Smooth muscle cell (in vitro differentiated cells): ENCODE data around the gene FBXL5. TPM values are rescaled to one million over a fixed set of nuclear protein-coding genes. Genes with fewer than 3 reads are reported as not detected.

Source experiments
- DNase-seq: peaks from one replicate; lab custom pipeline; 2025; ENCODE audit not compliant: unreplicated experiment; lab: John Stamatoyannopoulos, UW
- H2AFZ ChIP-seq: fragments of 200-600 bp; sonication (generic); 2 replicates; pipeline ENCODE4 v1.6.0; 2016; ENCODE audit warnings: antibody characterized with exemption, low read depth, mild to moderate bottlenecking
- H3F3A ChIP-seq: fragments of 200-600 bp; sonication (generic); 2 replicates; pipeline ENCODE4 v1.6.0; 2017; ENCODE audit warnings: antibody characterized with exemption, low read depth
- H3K27ac ChIP-seq: fragments of 200-600 bp; sonication (generic); 2 replicates; pipeline ENCODE4 v1.5.1; 2016; ENCODE audit warnings: low read depth, mild to moderate bottlenecking
- H3K27me3 ChIP-seq: fragments of 200-600 bp; sonication (generic); 2 replicates; pipeline ENCODE4 v1.6.1; 2016; ENCODE audit warnings: low read depth, mild to moderate bottlenecking
- H3K36me3 ChIP-seq: fragments of 200-600 bp; sonication (generic); 2 replicates; pipeline ENCODE4 v1.5.1; 2016; ENCODE audit warnings: low read depth
- H3K4me1 ChIP-seq: fragments of 200-600 bp; sonication (generic); 2 replicates; pipeline ENCODE4 v1.5.1; 2016; ENCODE audit warnings: low read depth
- H3K4me2 ChIP-seq: fragments of 200-600 bp; sonication (generic); 2 replicates; pipeline ENCODE4 v1.6.0; 2016; ENCODE audit warnings: mild to moderate bottlenecking
- H3K4me3 ChIP-seq: fragments of 200-600 bp; sonication (generic); 2 replicates; pipeline ENCODE4 v1.5.1; 2016; ENCODE audit warnings: mild to moderate bottlenecking
- H3K79me2 ChIP-seq: fragments of 200-600 bp; sonication (generic); 2 replicates; pipeline ENCODE4 v1.6.0; 2016; ENCODE audit warnings: low read depth, mild to moderate bottlenecking
- H3K9ac ChIP-seq: fragments of 200-600 bp; sonication (generic); 2 replicates; pipeline ENCODE4 v1.6.0; 2016; ENCODE audit warnings: low read depth
- H3K9me3 ChIP-seq: fragments of 200-600 bp; sonication (generic); replicated peaks from 2 replicates; pipeline ENCODE4 v1.5.1; 2016; ENCODE audit warnings: low read depth
- H4K20me1 ChIP-seq: fragments of 200-600 bp; sonication (generic); 2 replicates; pipeline ENCODE4 v1.6.0; 2016; ENCODE audit warnings: low read depth
- WGBS: methylation state at CpG from one replicate; pipeline ENCODE4 v1.1.7; 2016; ENCODE audit warnings: low lambda C conversion rate; 5-methylcytosine and 5-hydroxymethylcytosine counted together
- polyA plus RNA-seq: library from polyadenylated mRNA; unstranded; fragments of >200 nt; fragmentation: Nextera tagmentation; extraction: Ambion mirVana; gene quantifications from 2 replicates; pipeline ENCODE4 v1.2.1, GENCODE V29; 2016
- total RNA-seq: library from RNA; depleted of rRNA; stranded (reverse); fragments of >200 nt; gene quantifications from 2 replicates; pipeline ENCODE4 v1.2.3, GENCODE V29; 2014
- TF ChIP-seq, protein P1 (sequence below): fragments of 200-600 bp; sonication (generic); IDR thresholded peaks from 2 replicates; pipeline ENCODE4 v1.5.1; 2017; ENCODE audit warnings: borderline replicate concordance, mild to moderate bottlenecking, antibody characterized with exemption; ENCODE audit not compliant: insufficient read depth, poor library complexity, severe bottlenecking

FBXL5 gene
- total and polyA plus RNA-seq, 2 experiments from 2014 or later, result 47.0 to 94.6 TPM

- H3F3A ChIP-seq, result no peaks in the 10 kb centered on the region
- no peaks in the 10 kb centered on the region for H3K4me1 ChIP-seq
- no peak overlapping the region for H3K27ac ChIP-seq
- H3K36me3 ChIP-seq, result no peaks in the 10 kb centered on the region
- no peaks in the 10 kb centered on the region for H4K20me1 ChIP-seq
- no peaks in the 10 kb centered on the region for H3K79me2 ChIP-seq
- H3K4me3 ChIP-seq, result no peak overlapping the region
- TF ChIP-seq, protein P1, sequence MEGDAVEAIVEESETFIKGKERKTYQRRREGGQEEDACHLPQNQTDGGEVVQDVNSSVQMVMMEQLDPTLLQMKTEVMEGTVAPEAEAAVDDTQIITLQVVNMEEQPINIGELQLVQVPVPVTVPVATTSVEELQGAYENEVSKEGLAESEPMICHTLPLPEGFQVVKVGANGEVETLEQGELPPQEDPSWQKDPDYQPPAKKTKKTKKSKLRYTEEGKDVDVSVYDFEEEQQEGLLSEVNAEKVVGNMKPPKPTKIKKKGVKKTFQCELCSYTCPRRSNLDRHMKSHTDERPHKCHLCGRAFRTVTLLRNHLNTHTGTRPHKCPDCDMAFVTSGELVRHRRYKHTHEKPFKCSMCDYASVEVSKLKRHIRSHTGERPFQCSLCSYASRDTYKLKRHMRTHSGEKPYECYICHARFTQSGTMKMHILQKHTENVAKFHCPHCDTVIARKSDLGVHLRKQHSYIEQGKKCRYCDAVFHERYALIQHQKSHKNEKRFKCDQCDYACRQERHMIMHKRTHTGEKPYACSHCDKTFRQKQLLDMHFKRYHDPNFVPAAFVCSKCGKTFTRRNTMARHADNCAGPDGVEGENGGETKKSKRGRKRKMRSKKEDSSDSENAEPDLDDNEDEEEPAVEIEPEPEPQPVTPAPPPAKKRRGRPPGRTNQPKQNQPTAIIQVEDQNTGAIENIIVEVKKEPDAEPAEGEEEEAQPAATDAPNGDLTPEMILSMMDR, result no peak
- 63% methylated on average over 3 of the region's 3 CpGs for WGBS
- no peak overlapping the region for H3K9ac ChIP-seq
- no peaks in the 10 kb centered on the region for H3K27me3 ChIP-seq
- H3K4me2 ChIP-seq, result no peak overlapping the region
- no peak overlapping the region for H2AFZ ChIP-seq
- H3K9me3 ChIP-seq, result no peaks in the 10 kb centered on the region
- DNase-seq, result no peak
Observed at GRCh38 chr4:15562114-15562513, 93.0 kb downstream of the FBXL5 start.

DNA sequence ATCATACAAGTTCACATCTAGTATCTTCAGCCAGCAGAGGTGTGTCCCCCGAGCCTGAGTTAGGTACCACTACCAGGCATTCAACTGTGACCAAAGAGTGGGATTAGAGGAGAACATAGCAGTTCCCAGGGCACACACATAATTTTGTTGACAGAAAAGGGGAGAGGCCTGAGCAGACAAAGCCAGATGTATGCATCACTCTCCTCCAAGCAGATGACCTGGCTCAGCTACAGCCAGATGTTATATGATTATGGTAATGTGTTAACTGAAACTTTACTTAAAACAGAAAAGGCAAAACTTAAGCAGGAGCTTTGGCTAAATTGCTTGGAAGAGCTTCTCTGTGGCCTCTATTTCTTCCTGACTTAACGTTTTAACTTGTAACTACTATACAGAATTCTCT, 96.6 kb downstream of the FBXL5 start:
- H2AFZ ChIP-seq, result no peak overlapping the region
- H3K79me2 ChIP-seq, result no peaks in the 10 kb centered on the region
- H3K4me1 ChIP-seq, result no peaks in the 10 kb centered on the region
- no peak overlapping the region for H3K4me3 ChIP-seq
- H3F3A ChIP-seq, result no peaks in the 10 kb centered on the region
- H3K9me3 ChIP-seq, result no peaks in the 10 kb centered on the region
- H3K4me2 ChIP-seq, result no peak overlapping the region
- H3K9ac ChIP-seq, result no peak overlapping the region
- no peak overlapping the region for H3K27ac ChIP-seq
- no peak for DNase-seq
- TF ChIP-seq, protein P1, result no peak
- H3K27me3 ChIP-seq, result no peaks in the 10 kb centered on the region
- no peaks in the 10 kb centered on the region for H4K20me1 ChIP-seq
- peaks cover 3% of the 10 kb centered on the region for H3K36me3 ChIP-seq
- 94% methylated on average over 2 of the region's 2 CpGs for WGBS

DNA sequence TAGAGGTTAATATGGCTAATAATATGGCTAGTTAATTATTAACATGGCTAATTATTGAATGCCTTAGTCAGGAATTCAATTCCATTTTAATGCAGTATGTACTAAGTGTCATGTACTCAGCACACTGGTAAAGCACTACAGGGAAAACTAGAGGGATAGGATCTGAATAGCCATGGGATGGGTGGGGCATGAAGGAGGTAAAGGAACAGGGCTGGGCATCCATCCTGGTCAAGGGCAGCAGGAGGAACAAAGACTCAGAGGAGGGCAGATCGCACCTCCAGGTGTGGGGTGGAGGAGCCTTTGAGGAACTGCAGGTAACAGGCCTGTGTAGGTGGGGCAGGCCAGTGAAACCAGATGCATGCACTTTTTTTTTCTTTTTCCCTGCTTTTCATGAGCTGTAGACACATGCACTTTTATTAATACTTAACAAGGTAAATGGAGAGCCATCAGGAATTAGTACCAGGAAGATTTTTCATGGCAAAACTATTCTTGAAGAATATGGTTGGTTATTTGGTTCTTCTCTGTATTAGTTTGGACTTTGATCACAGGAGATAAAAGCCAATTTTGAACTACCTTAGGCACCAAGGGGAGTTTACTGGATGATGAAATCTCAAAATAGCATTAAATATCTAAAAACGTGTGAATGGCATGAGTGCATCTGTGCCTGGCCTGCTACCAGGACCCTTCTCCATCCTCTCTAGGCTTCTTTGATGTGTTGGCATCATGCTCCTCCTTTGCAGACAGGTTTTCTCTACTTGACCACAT, 97.2 kb downstream of the FBXL5 start:
- H3K4me2 ChIP-seq, result no peak overlapping the region
- H3K36me3 ChIP-seq, result peaks cover 3% of the 10 kb centered on the region
- no peak overlapping the region for H2AFZ ChIP-seq
- TF ChIP-seq, protein P1, result no peak
- H3K4me3 ChIP-seq, result no peak overlapping the region
- no peak for DNase-seq
- H3K79me2 ChIP-seq, result no peaks in the 10 kb centered on the region
- H3K27me3 ChIP-seq, result no peaks in the 10 kb centered on the region
- no peak overlapping the region for H3K27ac ChIP-seq
- H3F3A ChIP-seq, result no peaks in the 10 kb centered on the region
- WGBS, result 94% methylated on average over 2 of the region's 2 CpGs
- no peaks in the 10 kb centered on the region for H3K9me3 ChIP-seq
- no peaks in the 10 kb centered on the region for H4K20me1 ChIP-seq
- no peaks in the 10 kb centered on the region for H3K4me1 ChIP-seq
- H3K9ac ChIP-seq, result no peak overlapping the region
